K562 (cell line): ENCODE measurements around the gene ABCF2. TPM values are rescaled to one million over a fixed set of nuclear protein-coding genes. Genes with fewer than 3 reads are reported as not detected.
A peak's percentile ranks its signal among the peaks of the same experiment; 100 is the strongest.

Experiments
- CHCHD3 ChIP-seq: fragments of 250-450 bp; sonication (Bioruptor Pico); IDR thresholded peaks from 2 replicates; pipeline ENCODE4 v2.1.2; 2022; ENCODE audit warnings: mild to moderate bottlenecking
- E2F5 ChIP-seq: sonication (generic); formaldehyde crosslinking; IDR thresholded peaks from 2 replicates; pipeline ENCODE4 v1.8.0; 2022; ENCODE audit warnings: mild to moderate bottlenecking, missing genetic modification reagents
- ELF2 ChIP-seq: fragments of 250-450 bp; sonication (Bioruptor Pico); IDR thresholded peaks from 2 replicates; pipeline ENCODE4 v1.5.0; 2021; ENCODE audit warnings: mild to moderate bottlenecking
- ETV6 ChIP-seq, 3 experiments: fragments of 150-350 bp in 1 of 3; sonication (generic) in 1 of 3; formaldehyde crosslinking in 1 of 3; IDR thresholded peaks; 2 replicates each; pipeline versions ENCODE4 v1.6.1 to v1.8.0; 2014 to 2022; ENCODE audit warnings: borderline replicate concordance in 2 of 3, low read depth in 2 of 3, antibody characterized with exemption in 1 of 3, low read length in 1 of 3, mild to moderate bottlenecking in 1 of 3, missing genetic modification reagents in 1 of 3
- GABPB1 ChIP-seq: sonication (generic); formaldehyde crosslinking; IDR thresholded peaks from 2 replicates; pipeline ENCODE4 v1.8.0; 2022; ENCODE audit warnings: mild to moderate bottlenecking, missing genetic modification reagents
- HDAC6 ChIP-seq: IDR thresholded peaks from 2 replicates; pipeline ENCODE4 v1.6.1; 2012; ENCODE audit warnings: low read depth, mild to moderate bottlenecking, control low read depth, inconsistent platforms, low read length, moderate library complexity
- MLLT1 ChIP-seq, 2 experiments: fragments of 450-650 bp; IDR thresholded peaks; 2 replicates each; pipeline ENCODE4 v1.6.1; 2016
- MTA1 ChIP-seq: fragments of 450-650 bp; IDR thresholded peaks from 2 replicates; pipeline ENCODE4 v1.6.1; 2017; ENCODE audit warnings: borderline replicate concordance
- MTA3 ChIP-seq: fragments of 450-650 bp; formaldehyde crosslinking; IDR thresholded peaks from 2 replicates; pipeline ENCODE4 v1.6.1; 2017; ENCODE audit warnings: mild to moderate bottlenecking, borderline replicate concordance
- NELFE ChIP-seq: IDR thresholded peaks from 2 replicates; pipeline ENCODE4 v1.6.1; 2011; ENCODE audit warnings: mild to moderate bottlenecking; ENCODE audit not compliant: insufficient read depth, insufficient read length
- NR4A1 ChIP-seq, 2 experiments: fragments of 250-450 bp in 1 of 2; fragments of 450-650 bp in 1 of 2; sonication (Bioruptor Pico) in 1 of 2; IDR thresholded peaks; 2 replicates each; pipeline versions ENCODE4 v1.4.0 to v1.6.1; 2016 to 2020; ENCODE audit warnings: mild to moderate bottlenecking in 2 of 2, missing compliant biosample characterization in 1 of 2, missing genetic modification characterization in 1 of 2, moderate library complexity in 1 of 2
- PCBP1 ChIP-seq: fragments of 200-400 bp; formaldehyde crosslinking; IDR thresholded peaks from 2 replicates; pipeline ENCODE4 v1.6.1; 2018; ENCODE audit warnings: mild to moderate bottlenecking, low read depth, low read length; ENCODE audit not compliant: poor library complexity, severe bottlenecking
- RBM17 ChIP-seq: fragments of 200-400 bp; formaldehyde crosslinking; IDR thresholded peaks from 2 replicates; pipeline ENCODE4 v1.6.1; 2017; ENCODE audit warnings: low read depth, mild to moderate bottlenecking, low read length, borderline replicate concordance
- SAP30 ChIP-seq: fragments of 200-600 bp; sonication (generic); IDR thresholded peaks from 2 replicates; pipeline ENCODE4 v1.6.1; 2012; ENCODE audit warnings: borderline replicate concordance, low read depth, mild to moderate bottlenecking, moderate library complexity, low read length, control low read depth, inconsistent platforms; ENCODE audit not compliant: insufficient read depth, poor library complexity, severe bottlenecking
- SIN3B ChIP-seq: fragments of 450-650 bp; IDR thresholded peaks from 2 replicates; pipeline ENCODE4 v1.6.1; 2017; ENCODE audit warnings: low read depth, mild to moderate bottlenecking, moderate library complexity
- SIRT6 ChIP-seq: IDR thresholded peaks from one replicate; pipeline ENCODE4 v1.6.1; 2012; ENCODE audit warnings: low read depth, mild to moderate bottlenecking, control low read depth, inconsistent platforms, low read length, moderate library complexity
- SMARCB1 ChIP-seq: IDR thresholded peaks from 2 replicates; pipeline ENCODE4 v1.6.1; 2011; ENCODE audit warnings: improper control_type of control experiment, low read depth; ENCODE audit not compliant: insufficient read length
- SMARCE1 ChIP-seq: fragments of 450-650 bp; IDR thresholded peaks from 2 replicates; pipeline ENCODE4 v1.7.1; 2016; ENCODE audit warnings: mild to moderate bottlenecking
- SNIP1 ChIP-seq: fragments of 450-650 bp; IDR thresholded peaks from 2 replicates; pipeline ENCODE4 v1.7.1; 2017; ENCODE audit warnings: low read depth, mild to moderate bottlenecking
- TAF1 ChIP-seq: IDR thresholded peaks from 2 replicates; pipeline ENCODE4 v1.6.1; 2011; ENCODE audit warnings: mild to moderate bottlenecking, low read length, moderate library complexity; ENCODE audit not compliant: insufficient read depth, control insufficient read depth, severe bottlenecking; ENCODE audit errors: extremely low read depth
- THAP12 ChIP-seq: fragments of 250-450 bp; sonication (Bioruptor Pico); IDR thresholded peaks from 2 replicates; pipeline ENCODE4 v1.9.0; 2021; ENCODE audit warnings: mild to moderate bottlenecking, inconsistent platforms
- ZNF224 ChIP-seq: sonication (generic); formaldehyde crosslinking; IDR thresholded peaks from 2 replicates; pipeline ENCODE4 v1.8.0; 2022; ENCODE audit warnings: mild to moderate bottlenecking, missing genetic modification reagents
- ZNF384 ChIP-seq: IDR thresholded peaks from 2 replicates; pipeline ENCODE4 v1.6.1; 2012; ENCODE audit warnings: low read depth, low read length, improper control_type of control experiment
- polyA plus RNA-seq, 8 experiments: library from polyadenylated mRNA; depleted of rRNA in 4 of 8; stranded (reverse) in 5 of 8; unstranded in 3 of 8; fragments of >200 nt; fragmentation: Nextera tagmentation in 2 of 8; fragmentation: Illumina TruSeq in 1 of 8; extraction: Ambion mirVana in 2 of 8; extraction: Trizol in 1 of 8; gene quantifications; 2 replicates each; pipeline versions ENCODE4 v1.2.1 to v1.2.3, GENCODE V29; 2011 to 2014; ENCODE audit warnings: inconsistent platforms in 1 of 8, missing spikeins in 1 of 8
- total RNA-seq, 7 experiments: library from RNA; depleted of rRNA in 6 of 7; stranded (reverse); fragments of >200 nt in 6 of 7; fragmentation: Illumina TruSeq in 2 of 7; extraction: Trizol in 2 of 7; gene quantifications; 2 replicates each; pipeline versions ENCODE4 v1.2.1 to v1.2.3, GENCODE V29; 2011 to 2021; ENCODE audit warnings: low replicate concordance in 1 of 7

Gene ABCF2
- total and polyA plus RNA-seq, 9 of the 15 experiments (the other 6 are each of a cell fraction or from before 2014, with no cell fraction given), result 62.1 to 224 (median 113) TPM

- no peak for TF ChIP-seq RBM17
- TF ChIP-seq CHCHD3 (CRISPR knock-in tag), result no peak
- TF ChIP-seq ZNF384, result no peak
- no peak for TF ChIP-seq SIN3B
- TF ChIP-seq ZNF224 (CRISPR knock-in tag), result no peak
- TF ChIP-seq THAP12 (CRISPR knock-in tag), result 0 out of 2 replicates have a peak, but pooled peaks have one; percentile 32
- no peak for TF ChIP-seq SNIP1
- TF ChIP-seq MTA1, result peak; percentile 82; the same call in 1 of the 2 replicates
- TF ChIP-seq NR4A1 (CRISPR knock-in tag; IDR thresholded peaks at IDR 0.05), result no peak
- no peak for TF ChIP-seq NR4A1 (tag; IDR thresholded peaks at IDR 0.05)
- TF ChIP-seq MTA3, result peak; percentile 88
- TF ChIP-seq SAP30, result no peak
- TF ChIP-seq SMARCE1, result peak; percentile 65; the same call in 1 of the 2 replicates
- peak; percentile 91 for TF ChIP-seq PCBP1
- TF ChIP-seq NELFE, result no peak
- TF ChIP-seq SIRT6, result no peak
- TF ChIP-seq ELF2 (CRISPR knock-in tag), result no peak
- TF ChIP-seq ETV6 (IDR thresholded peaks at IDR 0.05; ENCODE audit: borderline replicate concordance in 1 of 2, low read depth in 2 of 2, low read length in 1 of 2), result no peak
- no peak for TF ChIP-seq ETV6 (CRISPR knock-in tag; IDR thresholded peaks at IDR 0.05; ENCODE audit: borderline replicate concordance)
- TF ChIP-seq HDAC6, result no peak
- no peak for TF ChIP-seq TAF1
- TF ChIP-seq GABPB1 (CRISPR knock-in tag), result no peak; the same call in none of the 2 replicates
- peak; percentile 66 to 91 for TF ChIP-seq MLLT1 (IDR thresholded peaks at IDR 0.05)
- TF ChIP-seq SMARCB1, result no peak
- no peak for TF ChIP-seq E2F5
Measured at GRCh38 chr7:151168003-151168786, 58.8 kb downstream of the ABCF2 start (continued).
